A673 (cell line): ENCODE results near the gene SAXO1. TPM values are rescaled to one million over a fixed set of nuclear protein-coding genes. Genes with fewer than 3 reads are reported as not detected.

Experiments used
- BruUV-seq: library from RNA; stranded (reverse); fragments of 400-500 nt; replicated peaks from 2 replicates; lab custom pipeline; 2021; lab: Mats Ljungman, UMichigan
- CTCF ChIA-PET: fragments of 300-600 bp; sonication (Branson Sonifier 250); formaldehyde crosslinking; loops from one replicate; lab custom pipeline; 2022; ENCODE audit warnings: antibody characterized with exemption; lab: Charles Lee
- POLR2A ChIA-PET: fragments of 300-600 bp; sonication (Branson Sonifier 250); formaldehyde crosslinking; loops from one replicate; lab custom pipeline; 2022; ENCODE audit warnings: antibody characterized with exemption; ENCODE audit not compliant: low non-redundant PET; lab: Charles Lee
- DNase-seq: peaks from one replicate; pipeline ENCODE4 v3.0.0-alpha.2; 2015; ENCODE audit warnings: low spot score
- H3K27ac ChIP-seq: fragments of 200-600 bp; sonication (generic); 2 replicates; pipeline ENCODE4 v1.5.1; 2016; ENCODE audit warnings: mixed run types, low read depth, mild to moderate bottlenecking, mixed read lengths, antibody characterized with exemption, low read length; ENCODE audit not compliant: poor library complexity, severe bottlenecking
- H3K27me3 ChIP-seq: fragments of 200-600 bp; sonication (generic); replicated peaks from 2 replicates; pipeline ENCODE4 v1.6.1; 2017; ENCODE audit warnings: mixed run types, low read depth, mild to moderate bottlenecking, mixed read lengths, antibody characterized with exemption, low read length; ENCODE audit not compliant: insufficient read depth, poor library complexity
- H3K36me3 ChIP-seq: fragments of 200-600 bp; sonication (generic); 2 replicates; pipeline ENCODE4 v1.6.1; 2016; ENCODE audit warnings: mixed run types, mild to moderate bottlenecking, mixed read lengths, antibody characterized with exemption, low read length; ENCODE audit not compliant: insufficient read depth, poor library complexity, severe bottlenecking
- H3K4me1 ChIP-seq: fragments of 200-600 bp; sonication (generic); 2 replicates; pipeline ENCODE4 v1.6.1; 2017; ENCODE audit warnings: mixed run types, mild to moderate bottlenecking, mixed read lengths, antibody characterized with exemption, low read length; ENCODE audit not compliant: insufficient read depth, poor library complexity, severe bottlenecking
- H3K4me3 ChIP-seq: fragments of 200-600 bp; sonication (generic); 2 replicates; pipeline ENCODE4 v1.5.1; 2016; ENCODE audit warnings: low read depth, mixed run types, mild to moderate bottlenecking, mixed read lengths, low read length; ENCODE audit not compliant: poor library complexity, severe bottlenecking
- H3K9me3 ChIP-seq: fragments of 200-600 bp; sonication (generic); 2 replicates; pipeline ENCODE4 v1.6.1; 2016; ENCODE audit warnings: mixed run types, low read depth, mild to moderate bottlenecking, mixed read lengths, antibody characterized with exemption, low read length; ENCODE audit not compliant: poor library complexity, severe bottlenecking
- CTCF ChIP-seq: fragments of 300-800, 200-600 bp; sonication (generic); conservative IDR thresholded peaks from 2 replicates; pipeline ENCODE4 v1.5.1; 2017; ENCODE audit warnings: low read depth, mild to moderate bottlenecking, antibody characterized with exemption, low read length, moderate library complexity, mixed read lengths
- EZH2 ChIP-seq: fragments of 200-600 bp; sonication (generic); IDR thresholded peaks from 2 replicates; pipeline ENCODE4 v1.6.1; 2017; ENCODE audit warnings: borderline replicate concordance, low read depth, mild to moderate bottlenecking, mixed read lengths, antibody characterized with exemption, low read length; ENCODE audit not compliant: poor library complexity, severe bottlenecking
- intact Hi-C: fragments of 100-400 bp; cut with micrococcal nuclease; formaldehyde crosslinking; loops from one replicate; pipeline ENCODE4 v1.10.0; 2022; ENCODE audit not compliant: unreplicated experiment
- total RNA-seq: library from RNA; stranded (reverse); gene quantifications from 2 replicates; pipeline ENCODE4 v1.2.3, GENCODE V29; 2021

SAXO1 gene
- total RNA-seq, 1 experiment from 2014 or later, result not detected

DNA sequence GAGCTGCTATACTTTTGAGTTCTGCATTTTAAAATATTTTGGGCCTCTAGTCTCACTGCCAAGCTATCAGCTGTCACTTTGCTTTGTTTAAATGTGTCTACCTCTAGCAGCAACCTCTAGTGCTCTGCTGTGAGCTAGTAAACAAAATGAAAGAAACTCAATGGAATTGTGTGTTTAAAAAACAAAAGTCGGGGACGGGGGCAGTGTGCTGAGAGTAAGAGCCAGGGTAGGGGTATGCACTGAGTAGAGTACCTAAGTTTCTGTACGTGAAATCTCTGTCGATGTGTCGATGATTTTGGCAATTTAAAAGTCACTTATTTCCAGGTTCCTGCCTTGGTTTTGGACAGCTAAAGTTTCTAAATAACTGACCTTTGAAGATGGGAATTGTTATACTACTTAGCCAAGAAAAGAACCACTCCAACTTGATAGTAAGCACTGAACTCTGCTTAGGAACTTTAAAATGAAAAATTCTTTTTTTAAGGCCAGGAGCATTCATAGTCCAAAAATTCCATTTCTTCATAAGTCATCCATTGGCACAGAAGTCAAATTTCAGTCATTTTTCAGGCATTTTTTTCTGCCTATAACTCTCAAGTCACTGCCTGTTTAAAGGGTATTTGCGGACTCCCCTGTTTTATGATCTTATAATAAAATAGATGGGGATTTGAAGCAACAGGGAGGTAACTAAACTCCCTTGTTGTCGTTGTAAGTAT is 111.5 kb downstream of the SAXO1 start:
- TF ChIP-seq EZH2 (no peak), CTCF (no peak)

GRCh38 chr9:18920141-18921084 is 112.6 kb downstream of the SAXO1 start:
- Histone ChIP-seq H3K9me3 (no peaks in the 10 kb centered on the region), H3K27ac (no peak overlapping the region), H3K36me3 (no peaks in the 10 kb centered on the region), H3K27me3 (no peaks in the 10 kb centered on the region), H3K4me1 (no peaks in the 10 kb centered on the region), H3K4me3 (no peak overlapping the region)
- TF ChIP-seq EZH2, result no peak
- TF ChIP-seq CTCF, result no peak
- no peak for DNase-seq
- BruUV-seq, result no TSS peak
- intact Hi-C loops, result no loop called here
- POLR2A ChIA-PET, result no interaction called here
- CTCF ChIA-PET, result no interaction called here

More for the DNA sequence above, 111.5 kb downstream of the SAXO1 start:
- POLR2A ChIA-PET, result no interaction called here
- Histone ChIP-seq H3K27ac (no peak overlapping the region), H3K4me1 (no peaks in the 10 kb centered on the region), H3K27me3 (no peaks in the 10 kb centered on the region), H3K36me3 (no peaks in the 10 kb centered on the region), H3K9me3 (no peaks in the 10 kb centered on the region), H3K4me3 (no peak overlapping the region)
- intact Hi-C loops, result no loop called here
- CTCF ChIA-PET, result no interaction called here
- DNase-seq, result no peak
- no TSS peak for BruUV-seq

DNA sequence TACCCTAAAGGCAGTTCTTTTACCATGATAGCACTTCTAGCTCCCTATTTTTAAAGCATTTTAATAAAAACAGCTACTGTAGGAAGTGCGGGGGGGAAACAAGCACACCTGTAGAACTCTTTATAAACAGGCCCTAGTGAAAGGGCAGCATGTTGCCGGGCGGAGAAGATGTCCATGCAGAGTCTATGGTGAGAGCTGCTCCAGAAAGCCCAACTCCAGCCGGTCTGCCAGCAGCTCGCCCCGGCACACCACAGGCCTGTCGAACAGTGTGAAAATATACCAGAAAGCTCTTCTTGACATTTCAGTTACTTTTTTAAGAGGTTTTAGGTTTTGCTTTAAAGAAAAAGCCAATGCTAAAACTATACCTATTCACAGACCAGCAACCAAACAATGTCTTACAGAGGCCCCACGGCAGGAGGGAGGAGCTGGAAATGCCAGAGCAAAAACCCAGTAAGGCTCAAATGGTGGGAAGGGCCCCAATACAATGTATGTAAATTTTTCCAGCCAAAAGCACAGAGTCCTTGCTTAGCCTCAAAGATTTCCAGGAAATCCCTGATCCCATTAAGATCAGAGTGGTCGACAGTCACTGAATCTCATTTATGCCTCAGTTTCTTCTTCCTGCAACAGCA is 121.2 kb downstream of the SAXO1 start:
- no peaks in the 10 kb centered on the region for H3K9me3 ChIP-seq
- intact Hi-C loops, result no loop called here
- POLR2A ChIA-PET, result no interaction called here
- no peak for TF ChIP-seq EZH2
- DNase-seq, result no peak
- no TSS peak for BruUV-seq
- H3K36me3 ChIP-seq, result no peaks in the 10 kb centered on the region
- no peaks in the 10 kb centered on the region for H3K4me1 ChIP-seq
- no peak overlapping the region for H3K27ac ChIP-seq
- CTCF ChIA-PET, result no interaction called here
- no peaks in the 10 kb centered on the region for H3K27me3 ChIP-seq
- H3K4me3 ChIP-seq, result no peak overlapping the region
